Fibroblast of skin of left quadriceps (primary cell): ENCODE measurements around the gene STYXL1.
"Not testable (repeated sequence)": the region's sequence is repeated elsewhere in the genome, so short reads cannot be mapped to it uniquely, and the experiment has no call there.

ENCODE experiments used
- DNase-seq, 2 experiments: peaks; one replicate each; pipeline ENCODE4 v3.0.0-alpha.2; 2013; ENCODE audit warnings: low read depth in 2 of 2

The STYXL1 gene

DNA sequence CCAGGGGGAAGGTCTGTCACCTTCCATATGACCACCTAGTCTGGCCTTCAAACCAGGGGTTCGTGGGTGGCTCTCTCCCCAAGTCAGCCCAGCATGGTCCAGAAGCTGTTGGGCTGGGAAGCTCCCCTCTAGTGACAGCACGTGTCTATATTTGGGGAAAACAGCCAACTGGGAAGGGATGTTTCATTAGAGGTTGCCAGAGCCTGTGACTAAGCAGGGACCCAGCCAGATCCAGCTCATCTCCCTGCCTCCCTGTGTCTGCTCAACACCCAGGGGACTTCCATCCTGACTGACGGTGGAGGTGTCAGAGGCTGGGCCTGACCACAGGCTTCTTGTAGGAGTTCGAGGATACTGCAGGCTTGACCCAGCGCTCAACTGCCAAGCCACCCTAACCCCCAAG is 10.5 kb downstream of the STYXL1 start:
- DNase-seq, result peak in 1 of 2 experiments; percentile 24

DNA sequence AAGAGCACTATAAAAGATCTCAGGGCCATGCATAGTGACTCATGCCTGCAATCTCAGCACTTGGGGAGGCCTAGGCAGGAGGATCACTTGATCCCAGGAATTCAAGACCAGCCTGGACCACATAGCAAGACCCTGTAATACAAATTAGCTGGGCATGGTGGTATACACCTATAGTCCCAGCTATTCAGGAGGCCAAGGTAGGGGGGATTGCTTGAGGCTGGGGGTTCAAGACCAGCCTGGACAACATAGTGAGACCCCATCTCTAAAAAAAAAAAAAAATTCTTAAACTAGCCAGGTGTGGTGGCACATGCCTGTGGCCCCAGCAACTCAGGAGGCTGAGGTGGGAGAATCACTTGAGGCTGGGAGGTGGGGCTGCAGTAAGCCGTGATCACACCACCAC is 15.8 kb downstream of the STYXL1 start:
- DNase-seq, result no peak

DNA sequence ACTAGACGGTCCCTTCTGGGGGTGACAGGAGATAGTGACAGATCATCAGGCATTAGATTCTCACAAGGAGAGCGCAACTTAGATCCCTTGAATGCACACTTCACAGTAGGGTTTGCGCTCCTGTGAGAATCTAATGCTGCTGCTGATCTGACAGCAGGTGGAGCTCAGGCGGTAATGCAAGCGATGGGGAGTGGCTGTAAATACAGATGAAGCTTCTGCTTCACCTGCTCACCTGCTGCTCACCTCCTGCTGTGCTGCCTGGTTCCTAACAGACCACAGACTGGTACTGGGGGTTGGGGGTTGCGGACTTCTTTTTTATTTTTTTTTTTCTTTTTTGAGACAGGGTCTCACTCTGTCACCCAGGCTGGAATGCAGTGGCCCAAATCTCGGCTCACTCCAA is 18.1 kb downstream of the STYXL1 start:
- DNase-seq, result not testable (repeated sequence)

DNA sequence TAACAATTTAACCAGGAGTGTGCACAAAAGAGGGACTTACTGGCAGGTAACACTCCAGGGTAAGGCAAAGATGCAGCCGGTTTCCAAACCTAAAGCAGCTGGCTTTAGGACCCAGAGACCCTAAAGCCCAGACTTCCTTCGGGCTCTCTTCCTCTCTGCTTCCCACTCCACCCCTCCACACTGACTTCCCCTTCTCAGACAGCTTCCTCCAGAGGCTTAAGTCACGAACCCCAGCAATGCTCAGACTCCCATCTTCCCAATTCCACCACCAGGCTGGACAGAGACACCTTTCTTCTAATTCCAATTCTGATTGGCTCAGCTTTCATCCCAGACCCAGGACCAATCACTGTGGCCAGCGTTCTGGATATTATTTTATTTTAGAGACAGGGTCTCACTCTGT is 24.8 kb downstream of the STYXL1 start:
- DNase-seq, result no peak

DNA sequence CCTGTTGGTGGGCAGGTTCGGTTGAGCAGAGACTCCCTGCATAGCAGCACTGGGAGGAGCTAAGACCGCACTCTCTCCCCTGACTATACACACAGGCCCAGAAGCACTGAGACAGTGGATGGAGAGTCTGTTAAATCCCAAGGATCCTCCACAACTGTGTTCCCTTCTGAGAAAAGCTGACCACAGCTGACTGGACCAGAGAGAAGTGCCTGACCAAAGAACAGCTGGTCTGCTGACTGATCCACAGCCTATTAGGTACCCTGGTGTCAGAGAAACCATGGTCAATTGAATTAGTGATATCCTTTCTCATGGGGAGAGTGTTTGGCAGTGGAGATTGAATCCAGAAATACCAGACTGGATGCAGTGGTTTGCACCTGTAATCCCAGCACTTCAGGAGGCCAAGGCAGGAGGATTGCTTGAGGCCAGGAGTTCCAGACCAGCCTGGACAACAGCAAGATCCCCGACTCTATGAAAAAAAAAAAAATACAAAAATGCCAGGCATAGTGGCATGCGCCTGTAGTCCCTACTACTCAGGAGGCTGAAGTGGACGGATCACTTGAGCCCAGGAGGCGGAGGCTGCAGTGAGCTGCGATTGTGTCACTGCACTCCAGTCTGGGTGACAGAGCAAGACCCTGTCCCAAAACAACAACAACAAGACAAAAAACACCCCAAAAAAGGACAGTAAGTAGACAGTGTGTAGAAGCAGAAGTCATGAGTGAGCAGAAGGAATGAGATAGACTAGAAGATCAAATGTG is 25.6 kb downstream of the STYXL1 start:
- DNase-seq, result no peak

DNA sequence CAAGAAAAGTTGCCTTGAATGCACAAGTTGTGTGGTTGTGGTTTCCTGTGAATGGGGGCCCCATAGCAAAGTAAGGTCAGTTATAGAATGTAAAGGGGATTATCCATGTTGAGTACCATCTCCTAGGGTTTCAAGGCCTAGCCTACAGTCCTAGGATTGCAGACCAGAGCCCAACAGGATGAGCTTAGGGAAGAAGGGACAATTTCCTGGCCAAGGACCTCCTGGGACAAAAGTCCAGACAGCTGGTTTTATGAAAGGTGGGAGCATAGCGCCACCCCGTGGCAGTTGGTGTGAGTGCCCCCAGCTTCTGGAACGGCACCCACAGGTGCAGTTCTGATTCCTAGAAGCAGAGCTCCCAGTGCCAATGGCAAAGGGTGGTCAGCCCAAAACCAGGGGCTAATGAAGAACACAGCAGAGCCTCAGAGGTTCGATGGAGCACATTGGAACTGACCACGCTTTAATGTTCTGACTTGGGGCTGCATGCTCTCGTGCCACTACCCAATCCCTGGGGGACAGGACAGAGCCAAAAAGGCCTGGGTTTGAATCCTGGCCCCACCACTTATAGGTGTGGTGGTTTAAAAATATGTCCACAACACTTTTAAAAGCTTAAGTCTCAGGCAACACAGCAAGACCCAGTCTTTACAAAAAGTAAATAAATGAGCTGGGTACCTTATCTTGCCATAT is 27.6 kb downstream of the STYXL1 start:
- DNase-seq, result peak; percentile 6 to 16

DNA sequence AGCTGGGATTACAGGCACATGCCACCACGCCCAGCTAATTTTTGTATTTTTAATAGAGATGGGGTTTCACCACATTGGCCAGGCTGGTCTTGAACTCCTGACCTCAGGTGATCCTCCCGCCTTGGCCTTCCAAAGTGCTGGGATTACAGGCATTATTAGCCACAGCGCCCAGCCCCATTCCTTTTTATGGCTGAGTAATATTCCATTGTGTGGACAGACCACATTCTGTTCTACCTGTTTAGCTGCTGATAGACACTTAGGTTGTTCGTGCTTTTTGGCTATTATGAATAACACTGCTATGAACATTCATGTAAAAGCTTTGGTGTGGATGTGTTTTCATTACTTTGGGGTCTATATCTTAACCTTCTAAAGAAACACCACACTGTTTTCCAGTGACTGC is 29.3 kb downstream of the STYXL1 start:
- DNase-seq, result not testable (repeated sequence)

DNA sequence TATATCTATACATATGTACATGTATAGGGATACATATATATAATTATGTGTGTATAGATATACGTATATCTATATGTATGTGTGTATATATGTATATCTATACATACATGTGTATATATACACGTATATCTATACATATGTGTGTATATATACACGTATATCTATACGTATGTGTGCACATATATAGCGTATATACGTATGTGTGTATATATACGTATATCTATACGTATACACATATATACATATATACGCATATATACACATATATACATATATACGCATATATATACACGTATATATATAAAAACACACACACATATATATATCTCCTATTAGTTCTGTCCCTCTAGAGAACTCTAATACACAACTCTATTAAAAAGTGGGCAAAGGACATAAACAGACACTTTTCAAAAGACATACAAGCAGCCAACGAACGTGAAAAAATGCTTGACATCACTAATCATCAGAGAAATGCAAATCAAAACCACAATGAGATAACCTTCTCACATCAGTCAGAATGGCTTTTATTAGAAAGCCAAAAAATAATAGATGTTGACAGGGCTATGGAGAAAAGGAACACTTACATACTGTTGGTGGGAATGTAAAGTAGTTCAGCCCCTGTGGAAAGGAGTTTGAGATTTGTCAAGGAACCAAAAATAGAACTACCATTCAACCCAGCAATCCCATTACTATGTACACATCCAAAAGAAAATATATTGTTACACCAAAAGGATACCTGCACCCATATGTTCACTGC is 31.4 kb downstream of the STYXL1 start:
- no peak for DNase-seq

DNA sequence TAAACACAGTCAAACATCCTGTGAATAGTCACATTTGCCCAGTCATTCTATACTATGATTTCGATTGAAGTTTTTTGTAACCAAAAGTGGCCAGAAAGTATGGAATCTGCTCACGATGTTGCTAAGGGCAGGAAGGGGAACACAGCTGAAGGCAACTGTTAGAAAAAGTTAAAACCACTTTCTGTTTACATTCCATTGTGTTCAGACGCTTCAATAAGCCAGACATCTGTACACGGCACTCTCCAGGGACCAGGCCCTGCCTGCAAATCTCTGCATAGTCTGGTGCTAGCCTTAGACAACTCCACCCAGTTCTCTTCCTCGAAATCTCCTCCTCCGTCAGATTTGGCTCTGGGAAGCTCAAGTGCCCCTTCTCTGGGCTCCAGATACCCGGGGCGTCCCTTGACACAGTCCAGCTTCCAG is 36.3 kb downstream of the STYXL1 start:
- DNase-seq, result peak; percentile 34 to 41

DNA sequence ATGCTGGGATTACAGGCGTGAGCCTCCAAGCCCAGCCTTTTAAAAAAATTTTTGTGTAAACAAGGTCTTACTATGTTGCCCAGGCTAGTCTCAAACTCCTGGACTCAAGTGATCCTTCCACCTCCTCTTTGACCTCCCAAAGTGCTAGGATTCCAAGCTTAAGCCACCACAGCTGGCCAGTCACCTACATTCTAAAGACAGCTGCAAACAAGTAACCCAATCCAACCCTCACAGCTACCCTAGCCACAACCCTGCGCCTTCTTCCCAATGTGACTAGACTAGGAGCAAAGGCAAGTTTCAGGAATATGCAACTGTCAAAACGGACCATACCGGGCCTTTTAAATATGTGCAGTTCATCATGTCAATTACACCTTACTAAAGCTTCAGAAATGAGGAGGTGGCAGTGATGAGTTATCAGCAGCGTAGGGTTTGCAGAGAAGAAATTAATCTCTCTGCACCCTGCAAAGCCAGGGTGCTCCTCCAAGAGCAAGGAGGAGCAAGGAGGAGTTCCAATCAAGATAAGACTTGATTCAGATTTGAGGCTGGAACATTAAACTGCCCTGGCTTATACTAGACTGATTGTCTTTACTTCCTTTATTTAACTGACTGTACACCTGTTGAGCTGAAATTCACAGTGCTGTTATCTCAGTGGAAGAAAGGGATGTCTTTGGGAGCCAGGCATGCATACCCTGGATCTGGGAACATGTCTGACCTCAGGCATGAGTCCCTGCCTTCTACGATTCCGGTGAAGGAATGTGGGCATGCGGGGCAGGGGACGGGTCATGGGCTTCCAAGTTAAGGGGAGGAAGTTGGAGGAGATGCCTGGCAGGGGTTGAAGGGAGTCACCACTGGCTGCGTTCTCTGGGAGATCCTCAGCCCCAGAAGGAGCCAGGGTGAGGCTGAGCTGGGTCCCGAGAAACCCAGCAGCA is 37.9 kb downstream of the STYXL1 start:
- no peak for DNase-seq

DNA sequence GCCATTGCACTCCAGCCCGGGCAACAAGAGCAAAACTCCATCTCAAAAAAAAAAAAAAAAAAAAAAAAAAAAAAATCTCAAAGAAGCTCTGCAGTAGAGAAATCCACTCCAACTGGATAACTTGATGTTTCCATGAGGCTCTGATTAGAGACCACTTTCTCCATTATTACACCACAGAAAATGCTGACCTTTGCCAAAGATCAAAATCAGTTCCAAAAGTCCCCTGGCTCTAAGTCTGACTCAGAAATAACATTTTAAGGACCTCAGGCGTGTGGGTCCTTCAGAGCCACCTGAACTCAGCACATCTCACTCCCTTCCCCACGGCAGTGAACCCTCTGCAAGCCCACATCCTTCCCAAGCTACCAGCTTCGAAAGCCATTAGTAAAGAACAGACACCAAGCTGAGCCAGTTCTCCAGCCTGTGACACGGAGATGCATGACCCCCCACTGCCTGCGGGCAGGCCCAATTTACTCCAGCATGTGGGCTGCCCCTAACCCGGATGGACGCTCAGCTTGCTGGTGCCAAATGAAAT is 39.6 kb downstream of the STYXL1 start:
- DNase-seq, result no peak

DNA sequence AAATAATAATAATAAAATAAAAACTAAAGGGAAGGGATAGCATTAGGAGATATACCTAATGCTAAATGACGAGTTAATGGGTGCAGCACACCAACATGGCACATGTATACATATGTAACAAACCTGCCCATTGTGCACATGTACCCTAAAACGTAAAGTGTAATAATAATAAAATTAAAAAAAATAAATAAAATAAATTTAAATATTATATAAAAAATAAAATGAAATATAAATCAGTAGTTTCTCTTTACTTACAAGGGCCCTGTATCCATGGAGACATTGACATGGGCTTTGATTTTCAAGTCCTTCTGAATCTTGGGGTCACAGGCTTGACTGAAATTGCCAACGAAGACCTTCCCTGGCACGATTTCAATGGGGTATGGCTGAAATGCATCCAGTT is 42.8 kb downstream of the STYXL1 start:
- DNase-seq, result not testable (repeated sequence)

DNA sequence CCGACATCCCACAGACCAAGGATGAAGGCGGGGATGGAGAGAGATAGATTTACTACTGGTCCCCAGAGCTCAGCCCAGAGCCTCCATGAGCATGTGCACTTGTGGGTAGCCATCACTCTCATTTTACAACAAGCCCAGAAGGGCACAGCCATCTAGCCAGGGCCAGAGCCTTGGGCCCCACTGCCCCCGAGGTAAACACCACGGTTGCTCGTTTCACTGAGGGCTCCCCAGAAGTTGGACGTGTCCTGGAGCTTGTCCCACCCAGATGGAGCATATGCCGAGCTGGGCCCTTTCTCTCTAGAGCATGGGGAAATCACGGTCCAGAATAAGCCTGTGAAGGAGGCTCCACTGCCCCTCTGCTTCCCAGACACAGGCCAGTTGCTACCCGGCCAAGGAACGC is 44.4 kb downstream of the STYXL1 start:
- no peak for DNase-seq

DNA sequence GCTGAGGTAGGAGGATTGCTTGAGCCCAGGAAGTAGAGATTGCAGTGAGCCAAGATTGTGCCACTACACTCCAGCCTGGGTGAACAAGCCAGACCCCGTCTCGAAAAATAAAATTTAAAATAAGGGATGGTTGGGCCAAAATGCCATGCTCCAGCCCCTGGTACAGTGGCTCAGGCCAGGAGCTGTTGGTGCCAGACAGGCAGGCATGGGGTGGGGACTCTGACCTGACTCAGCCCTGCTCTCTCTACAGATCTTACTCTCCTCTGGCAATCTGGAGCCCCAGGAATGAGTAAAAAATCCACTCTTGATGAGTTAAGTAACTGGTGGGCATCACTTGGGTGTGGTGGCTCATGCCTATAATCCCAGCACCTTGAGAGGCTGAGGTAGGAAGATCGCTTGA is 45.0 kb downstream of the STYXL1 start:
- no peak for DNase-seq

DNA sequence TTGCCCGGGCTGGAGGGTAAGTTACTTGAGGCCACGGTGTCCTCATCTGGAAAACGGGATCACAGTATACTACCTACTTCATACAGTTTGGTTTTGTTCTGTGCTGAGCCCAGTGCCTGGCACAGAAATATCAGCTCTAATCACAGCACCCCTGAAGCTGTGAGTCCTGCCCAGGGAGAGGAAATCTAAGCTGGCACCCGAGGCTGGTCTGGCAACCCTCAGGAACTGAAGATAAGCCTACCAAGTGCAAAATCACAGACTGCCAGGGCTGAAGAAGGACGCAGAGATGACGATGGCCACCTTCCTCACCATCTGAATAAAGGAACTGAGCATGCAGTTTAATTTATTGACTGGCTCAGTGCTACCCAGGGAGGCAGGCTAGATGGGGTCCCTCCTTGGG is 45.7 kb downstream of the STYXL1 start:
- no peak for DNase-seq

DNA sequence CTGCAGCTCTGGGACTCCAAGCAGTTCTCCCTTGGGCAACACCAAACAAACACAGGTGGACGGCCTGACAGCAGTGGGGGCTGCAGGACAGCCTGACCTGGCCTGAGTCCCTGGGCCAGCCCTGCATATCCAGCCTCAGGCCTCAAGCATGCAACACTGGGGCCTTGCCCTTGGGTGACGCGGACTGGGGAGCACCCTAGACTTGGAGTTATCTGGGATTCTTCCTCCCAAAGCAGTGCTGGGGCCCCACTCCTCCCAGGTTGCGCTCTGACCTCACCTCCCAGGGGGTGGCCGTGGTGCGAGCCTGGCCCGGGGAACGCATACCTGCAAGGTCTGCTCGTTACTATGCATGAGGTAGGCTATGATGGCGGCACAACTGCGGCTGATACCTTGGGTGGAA is 47.2 kb downstream of the STYXL1 start:
- no peak for DNase-seq

DNA sequence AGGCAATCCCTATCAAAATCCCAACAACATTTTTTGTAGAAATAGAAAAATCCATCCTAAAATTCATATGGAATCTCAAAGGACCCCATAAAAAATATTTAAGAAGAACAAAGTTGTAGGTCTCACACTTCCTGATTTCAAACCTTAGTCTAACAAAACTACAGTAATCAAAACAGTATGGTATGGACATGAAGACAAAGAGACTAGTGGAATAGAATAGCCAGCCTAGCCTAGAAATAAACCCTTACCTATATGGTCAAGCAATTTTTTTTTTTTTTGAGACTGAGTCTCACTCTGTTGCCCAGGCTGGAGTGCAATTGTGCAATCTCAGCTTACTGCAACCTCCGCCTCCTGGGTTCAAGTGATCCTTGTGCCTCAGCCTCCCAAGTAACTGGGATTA is 49.8 kb downstream of the STYXL1 start:
- DNase-seq, result no peak

DNA sequence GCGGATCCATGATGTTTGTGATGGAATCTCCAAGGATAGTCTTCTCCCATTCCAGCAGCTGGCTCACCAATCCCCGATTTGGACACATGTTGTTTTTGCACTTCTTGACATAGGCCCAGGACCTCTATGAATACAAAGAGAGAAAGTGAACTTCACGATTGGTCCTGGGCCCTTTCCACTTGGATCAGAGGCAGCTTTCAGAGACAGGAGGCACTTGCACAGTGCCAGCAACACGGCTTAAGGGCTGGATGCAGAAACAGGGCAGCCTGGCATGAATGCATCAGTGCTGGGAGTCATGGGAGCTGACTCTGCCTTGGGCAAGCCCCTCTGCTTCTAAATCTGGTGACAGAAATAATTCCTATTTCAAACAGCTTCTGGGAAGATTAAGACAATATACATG is 51.3 kb downstream of the STYXL1 start:
- no peak for DNase-seq

DNA sequence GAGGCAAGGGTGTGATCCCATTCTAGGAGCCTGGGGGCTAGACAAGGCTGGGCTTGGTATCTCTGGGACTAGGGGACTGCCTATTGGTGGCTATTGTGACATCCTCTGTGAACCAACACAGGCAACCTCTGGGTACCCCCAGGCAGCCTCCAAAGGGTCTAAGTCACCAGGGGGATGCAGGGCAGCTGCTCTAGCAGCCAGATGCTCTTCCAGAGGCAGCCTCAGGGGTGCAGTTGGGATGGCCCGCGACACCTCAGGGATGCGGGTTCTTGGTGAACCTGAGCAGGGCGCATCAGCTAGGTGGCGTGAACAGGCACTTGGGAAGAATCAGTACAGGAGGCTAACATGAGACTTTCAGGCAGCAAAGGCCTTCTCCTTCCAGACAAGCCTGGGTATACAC is 51.8 kb downstream of the STYXL1 start:
- no peak for DNase-seq

DNA sequence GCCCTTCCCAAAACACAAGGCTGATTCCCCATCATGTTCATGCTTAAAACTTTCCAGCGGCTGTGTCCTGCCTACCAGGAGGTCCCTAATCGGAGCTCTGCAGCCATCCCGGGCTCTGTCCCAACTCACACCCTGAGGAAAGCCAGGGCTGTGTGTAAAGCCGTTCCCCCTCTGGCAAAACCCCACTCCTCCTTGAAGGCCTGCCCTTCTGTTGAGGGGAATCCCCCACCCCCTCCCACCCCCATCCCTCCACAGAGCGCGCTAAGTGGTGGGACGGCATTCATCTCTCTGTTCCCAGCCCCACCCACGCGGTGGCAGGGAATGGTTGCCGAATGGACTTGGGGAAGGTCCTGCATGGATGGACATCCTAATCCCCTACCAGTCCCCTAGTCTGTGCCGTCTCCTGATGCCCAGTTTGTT is 52.7 kb downstream of the STYXL1 start:
- DNase-seq, result no peak

DNA sequence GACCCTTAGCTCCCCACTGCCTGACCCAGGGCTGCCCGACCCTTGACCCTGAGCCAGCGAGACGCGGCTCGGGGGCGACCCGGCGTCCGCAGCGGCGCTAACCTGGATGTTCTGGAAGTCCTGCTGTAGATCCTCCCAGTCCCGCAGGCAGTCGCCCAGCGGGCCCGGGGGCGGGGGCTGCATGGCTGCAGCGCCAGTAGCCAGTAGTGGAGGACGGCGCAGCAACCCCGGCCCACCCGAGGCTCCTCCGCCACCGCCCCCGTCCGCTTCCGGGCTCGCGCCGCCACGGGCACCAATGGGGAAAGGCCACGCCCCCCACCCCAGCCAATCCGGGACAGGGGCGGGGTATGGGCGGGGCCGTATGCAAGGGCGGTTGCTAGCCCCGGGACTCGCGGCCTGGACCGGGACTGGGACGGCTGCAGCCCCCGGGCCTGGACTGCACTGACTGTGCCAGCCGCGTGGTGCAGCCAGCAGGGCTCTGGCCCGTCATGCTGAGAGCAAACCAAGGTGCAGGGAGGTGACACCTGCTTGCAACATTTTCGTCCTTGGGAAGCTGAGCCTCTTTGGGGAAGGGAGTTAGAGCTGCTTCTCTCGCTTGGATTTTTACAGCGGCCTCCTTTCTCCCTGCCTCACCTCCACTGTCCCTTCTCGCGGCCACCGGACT is 53.3 kb downstream of the STYXL1 start, which contains the start of gene TMEM120A:
Gene TMEM120A, minus strand, starts transcription at position 208 of the 664 bp plus-strand sequence. Its CDS starts 25 bp downstream, at position 183.
- DNase-seq, result peak; percentile 77 to 79
